SK-N-SH (cell line): ENCODE measurements around the gene DOCK6.

ENCODE experiments used
- CHD2 ChIP-seq: fragments of 150-350 bp; IDR thresholded peaks from 2 replicates; pipeline ENCODE4 v1.6.1; 2018; ENCODE audit warnings: low read length; ENCODE audit not compliant: partially characterized antibody
- GABPA ChIP-seq: IDR thresholded peaks from 2 replicates; pipeline ENCODE4 v1.4.0; 2012; ENCODE audit warnings: low read depth, mild to moderate bottlenecking
- JUND ChIP-seq: IDR thresholded peaks from 2 replicates; pipeline ENCODE4 v1.4.0; 2012
- MXI1 ChIP-seq: IDR thresholded peaks from 2 replicates; pipeline ENCODE4 v1.6.1; 2012; ENCODE audit warnings: mild to moderate bottlenecking, low read depth, low read length, improper control_type of control experiment
- NRF1 ChIP-seq: IDR thresholded peaks from 2 replicates; pipeline ENCODE4 v1.6.1; 2012; ENCODE audit warnings: low read depth, mild to moderate bottlenecking, low read length
- POLR2AphosphoS5 ChIP-seq: IDR thresholded peaks from 2 replicates; pipeline ENCODE4 v1.6.1; 2012; ENCODE audit warnings: low read depth, low read length
- RAD21 ChIP-seq: IDR thresholded peaks from 2 replicates; pipeline ENCODE4 v1.6.1; 2012; ENCODE audit warnings: mild to moderate bottlenecking, low read length
- SIN3A ChIP-seq: IDR thresholded peaks from 2 replicates; pipeline ENCODE4 v1.6.1; 2012; ENCODE audit warnings: low read depth, mild to moderate bottlenecking, low read length, moderate library complexity, borderline replicate concordance
- SMC3 ChIP-seq: IDR thresholded peaks from 2 replicates; pipeline ENCODE4 v1.6.1; 2012; ENCODE audit warnings: low read depth, low read length, improper control_type of control experiment
- TAF1 ChIP-seq: IDR thresholded peaks from 2 replicates; pipeline ENCODE4 v1.6.1; 2012; ENCODE audit warnings: low read depth, mild to moderate bottlenecking, low read length, moderate library complexity, borderline replicate concordance
- TF ChIP-seq, protein P1 (sequence below): fragments of 200-600 bp; sonication (generic); IDR thresholded peaks from 2 replicates; pipeline ENCODE4 v1.6.1; 2017; ENCODE audit warnings: antibody characterized with exemption, mild to moderate bottlenecking, moderate library complexity
- TF ChIP-seq, protein P2 (sequence below): IDR thresholded peaks from 2 replicates; pipeline ENCODE4 v1.6.1; 2012; ENCODE audit warnings: mild to moderate bottlenecking, low read depth, low read length, moderate library complexity

DNA sequence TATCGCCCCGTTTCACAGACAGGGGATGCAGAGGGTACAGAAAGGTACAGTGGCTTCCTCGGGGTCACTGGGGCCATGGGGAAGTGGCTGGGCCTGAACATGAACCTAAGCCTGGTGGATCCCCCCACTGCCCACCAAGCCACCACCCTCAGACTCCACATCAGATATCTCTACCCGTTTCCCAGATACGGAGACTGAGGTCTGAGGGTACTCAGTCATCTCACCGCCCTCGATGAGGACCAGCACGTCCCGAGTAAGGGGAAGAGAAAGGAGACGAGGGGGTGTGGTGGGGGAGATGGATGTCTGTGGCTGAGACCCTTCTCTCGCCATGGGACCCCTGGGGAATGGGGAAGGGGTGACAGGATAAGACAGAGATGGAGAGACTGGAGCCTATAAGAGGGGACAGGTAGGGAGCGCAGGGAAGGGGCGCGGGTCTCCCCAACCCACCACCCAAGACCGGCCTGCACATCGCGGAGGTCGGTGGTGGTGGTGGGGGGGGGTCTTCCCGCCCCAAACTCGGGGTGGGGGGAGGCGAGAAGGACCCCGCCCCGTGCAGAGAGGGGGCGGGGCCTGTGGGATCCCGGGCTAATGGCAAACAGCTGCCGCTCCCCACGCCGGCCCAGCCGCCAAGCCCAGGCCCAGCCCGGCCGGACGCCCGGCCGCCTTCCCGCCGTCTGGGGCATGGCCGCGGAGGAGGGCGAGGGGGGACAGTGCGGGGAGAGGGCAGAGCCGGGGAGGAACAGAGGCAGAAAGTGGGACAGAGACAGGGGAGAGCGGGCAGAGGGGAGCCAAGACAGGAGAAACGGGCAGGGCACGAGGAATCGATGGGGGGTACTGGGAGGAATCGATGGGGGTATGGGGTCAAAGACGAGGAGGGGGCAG lies 65.7 kb downstream of the DOCK6 start:
- no peak for TF ChIP-seq NRF1
- TF ChIP-seq POLR2AphosphoS5 = no peak
- TF ChIP-seq, protein P1, sequence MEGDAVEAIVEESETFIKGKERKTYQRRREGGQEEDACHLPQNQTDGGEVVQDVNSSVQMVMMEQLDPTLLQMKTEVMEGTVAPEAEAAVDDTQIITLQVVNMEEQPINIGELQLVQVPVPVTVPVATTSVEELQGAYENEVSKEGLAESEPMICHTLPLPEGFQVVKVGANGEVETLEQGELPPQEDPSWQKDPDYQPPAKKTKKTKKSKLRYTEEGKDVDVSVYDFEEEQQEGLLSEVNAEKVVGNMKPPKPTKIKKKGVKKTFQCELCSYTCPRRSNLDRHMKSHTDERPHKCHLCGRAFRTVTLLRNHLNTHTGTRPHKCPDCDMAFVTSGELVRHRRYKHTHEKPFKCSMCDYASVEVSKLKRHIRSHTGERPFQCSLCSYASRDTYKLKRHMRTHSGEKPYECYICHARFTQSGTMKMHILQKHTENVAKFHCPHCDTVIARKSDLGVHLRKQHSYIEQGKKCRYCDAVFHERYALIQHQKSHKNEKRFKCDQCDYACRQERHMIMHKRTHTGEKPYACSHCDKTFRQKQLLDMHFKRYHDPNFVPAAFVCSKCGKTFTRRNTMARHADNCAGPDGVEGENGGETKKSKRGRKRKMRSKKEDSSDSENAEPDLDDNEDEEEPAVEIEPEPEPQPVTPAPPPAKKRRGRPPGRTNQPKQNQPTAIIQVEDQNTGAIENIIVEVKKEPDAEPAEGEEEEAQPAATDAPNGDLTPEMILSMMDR = no peak
- TF ChIP-seq GABPA = no peak
- TF ChIP-seq TAF1 = 0 out of 2 replicates have a peak, but pooled peaks have one; percentile 36
- peak; percentile 70; the same call in 1 of the 2 replicates for TF ChIP-seq SIN3A
- TF ChIP-seq, protein P2, sequence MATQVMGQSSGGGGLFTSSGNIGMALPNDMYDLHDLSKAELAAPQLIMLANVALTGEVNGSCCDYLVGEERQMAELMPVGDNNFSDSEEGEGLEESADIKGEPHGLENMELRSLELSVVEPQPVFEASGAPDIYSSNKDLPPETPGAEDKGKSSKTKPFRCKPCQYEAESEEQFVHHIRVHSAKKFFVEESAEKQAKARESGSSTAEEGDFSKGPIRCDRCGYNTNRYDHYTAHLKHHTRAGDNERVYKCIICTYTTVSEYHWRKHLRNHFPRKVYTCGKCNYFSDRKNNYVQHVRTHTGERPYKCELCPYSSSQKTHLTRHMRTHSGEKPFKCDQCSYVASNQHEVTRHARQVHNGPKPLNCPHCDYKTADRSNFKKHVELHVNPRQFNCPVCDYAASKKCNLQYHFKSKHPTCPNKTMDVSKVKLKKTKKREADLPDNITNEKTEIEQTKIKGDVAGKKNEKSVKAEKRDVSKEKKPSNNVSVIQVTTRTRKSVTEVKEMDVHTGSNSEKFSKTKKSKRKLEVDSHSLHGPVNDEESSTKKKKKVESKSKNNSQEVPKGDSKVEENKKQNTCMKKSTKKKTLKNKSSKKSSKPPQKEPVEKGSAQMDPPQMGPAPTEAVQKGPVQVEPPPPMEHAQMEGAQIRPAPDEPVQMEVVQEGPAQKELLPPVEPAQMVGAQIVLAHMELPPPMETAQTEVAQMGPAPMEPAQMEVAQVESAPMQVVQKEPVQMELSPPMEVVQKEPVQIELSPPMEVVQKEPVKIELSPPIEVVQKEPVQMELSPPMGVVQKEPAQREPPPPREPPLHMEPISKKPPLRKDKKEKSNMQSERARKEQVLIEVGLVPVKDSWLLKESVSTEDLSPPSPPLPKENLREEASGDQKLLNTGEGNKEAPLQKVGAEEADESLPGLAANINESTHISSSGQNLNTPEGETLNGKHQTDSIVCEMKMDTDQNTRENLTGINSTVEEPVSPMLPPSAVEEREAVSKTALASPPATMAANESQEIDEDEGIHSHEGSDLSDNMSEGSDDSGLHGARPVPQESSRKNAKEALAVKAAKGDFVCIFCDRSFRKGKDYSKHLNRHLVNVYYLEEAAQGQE = no peak
- no peak for TF ChIP-seq JUND
- TF ChIP-seq CHD2 = no peak
- TF ChIP-seq SMC3 = no peak
- peak; percentile 36; the same call in 1 of the 2 replicates for TF ChIP-seq MXI1
- no peak for TF ChIP-seq RAD21
